Measurements from ENCODE around the gene DNAH2. TPM values are rescaled to one million over a fixed set of nuclear protein-coding genes. Genes with fewer than 3 reads are reported as not detected.
A peak's percentile ranks its signal among the peaks of the same experiment; 100 is the strongest.

DNAH2 gene
- total and polyA plus RNA-seq, 9 of the 15 experiments (the other 6 are each of a cell fraction or from before 2014, with no cell fraction given): 0.03 TPM; not detected in 8

GRCh38 chr17:7687072-7687907, 30.3 kb upstream of the DNAH2 start, which contains the start of gene TP53 (continued):
- TF ChIP-seq AFF1 (IDR thresholded peaks at IDR 0.05; ENCODE audit: low read depth in 1 of 2, partially characterized antibody in 2 of 2) (peak in 1 of 2 experiments; percentile 90), ZNF263 (CRISPR knock-in tag; IDR thresholded peaks at IDR 0.05; ENCODE audit: borderline replicate concordance) (peak; percentile 89), SMAD3 (CRISPR knock-in tag; conservative IDR thresholded peaks at IDR 0.05) (no peak), EWSR1 (IDR thresholded peaks at IDR 0.05; ENCODE audit: borderline replicate concordance, low read depth, partially characterized antibody) (no peak), GATA2 (CRISPR knock-in tag; IDR thresholded peaks at IDR 0.05) (no peak), ZNF217 (CRISPR knock-in tag; IDR thresholded peaks at IDR 0.05) (no peak), TBP (optimal IDR thresholded peaks at IDR 0.05; ENCODE audit: low read depth, low read length) (peak; percentile 96), AFF4 (CRISPR knock-in tag; IDR thresholded peaks at IDR 0.05) (peak; percentile 88), DNMT1 (IDR thresholded peaks at IDR 0.05) (no peak), ZNF431 (CRISPR knock-in tag; IDR thresholded peaks at IDR 0.05) (no peak), TBL1XR1 (IDR thresholded peaks at IDR 0.05; ENCODE audit: low read length in 2 of 2) (peak in 1 of 2 experiments; percentile 54; a peak in 1 of 4 replicates)
- TF ChIP-seq, protein P1, sequence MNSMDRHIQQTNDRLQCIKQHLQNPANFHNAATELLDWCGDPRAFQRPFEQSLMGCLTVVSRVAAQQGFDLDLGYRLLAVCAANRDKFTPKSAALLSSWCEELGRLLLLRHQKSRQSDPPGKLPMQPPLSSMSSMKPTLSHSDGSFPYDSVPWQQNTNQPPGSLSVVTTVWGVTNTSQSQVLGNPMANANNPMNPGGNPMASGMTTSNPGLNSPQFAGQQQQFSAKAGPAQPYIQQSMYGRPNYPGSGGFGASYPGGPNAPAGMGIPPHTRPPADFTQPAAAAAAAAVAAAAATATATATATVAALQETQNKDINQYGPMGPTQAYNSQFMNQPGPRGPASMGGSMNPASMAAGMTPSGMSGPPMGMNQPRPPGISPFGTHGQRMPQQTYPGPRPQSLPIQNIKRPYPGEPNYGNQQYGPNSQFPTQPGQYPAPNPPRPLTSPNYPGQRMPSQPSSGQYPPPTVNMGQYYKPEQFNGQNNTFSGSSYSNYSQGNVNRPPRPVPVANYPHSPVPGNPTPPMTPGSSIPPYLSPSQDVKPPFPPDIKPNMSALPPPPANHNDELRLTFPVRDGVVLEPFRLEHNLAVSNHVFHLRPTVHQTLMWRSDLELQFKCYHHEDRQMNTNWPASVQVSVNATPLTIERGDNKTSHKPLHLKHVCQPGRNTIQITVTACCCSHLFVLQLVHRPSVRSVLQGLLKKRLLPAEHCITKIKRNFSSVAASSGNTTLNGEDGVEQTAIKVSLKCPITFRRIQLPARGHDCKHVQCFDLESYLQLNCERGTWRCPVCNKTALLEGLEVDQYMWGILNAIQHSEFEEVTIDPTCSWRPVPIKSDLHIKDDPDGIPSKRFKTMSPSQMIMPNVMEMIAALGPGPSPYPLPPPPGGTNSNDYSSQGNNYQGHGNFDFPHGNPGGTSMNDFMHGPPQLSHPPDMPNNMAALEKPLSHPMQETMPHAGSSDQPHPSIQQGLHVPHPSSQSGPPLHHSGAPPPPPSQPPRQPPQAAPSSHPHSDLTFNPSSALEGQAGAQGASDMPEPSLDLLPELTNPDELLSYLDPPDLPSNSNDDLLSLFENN (IDR thresholded peaks at IDR 0.05; ENCODE audit: low read depth in 2 of 2, low read length in 2 of 2): peak in 1 of 2 experiments; percentile 69; a peak in 1 of 4 replicates

Data from K562 (cell line).